Keratinocyte (primary cell): ENCODE measurements around the gene ADGRF3. TPM values are rescaled to one million over a fixed set of nuclear protein-coding genes. Genes with fewer than 3 reads are reported as not detected.
"Not testable (repeated sequence)": the region's sequence is repeated elsewhere in the genome, so short reads cannot be mapped to it uniquely, and the experiment has no call there.

Experiments used
- DNase-seq: peaks from one replicate; pipeline ENCODE4 v3.0.0-alpha.2; 2011; ENCODE audit warnings: low read depth, missing footprints, low spot score
- FAIRE-seq: peaks from 2 replicates; lab custom pipeline; 2011; peaks lifted over from hg19 to GRCh38; lab: Jason Lieb, UNC
- H2AFZ ChIP-seq: 2 replicates; pipeline ENCODE4 v1.6.0; 2012; ENCODE audit warnings: low read length, control low read depth, inconsistent platforms; ENCODE audit not compliant: control insufficient read depth
- H3K27ac ChIP-seq: 2 replicates; pipeline ENCODE4 v1.5.1; 2011; ENCODE audit warnings: low read length; ENCODE audit not compliant: control insufficient read depth, insufficient read depth
- H3K27me3 ChIP-seq: 3 replicates; pipeline ENCODE4 v1.6.0; 2011; ENCODE audit warnings: low read length; ENCODE audit not compliant: control insufficient read depth, insufficient read depth; ENCODE audit errors: extremely low read depth
- H3K36me3 ChIP-seq, 2 experiments: 2 replicates in 1 of 2; 3 replicates in 1 of 2; pipeline ENCODE4 v1.5.1; 2011; ENCODE audit warnings: low read length in 2 of 2, mild to moderate bottlenecking in 1 of 2; ENCODE audit not compliant: control insufficient read depth in 2 of 2, insufficient read depth in 2 of 2; ENCODE audit errors: extremely low read depth in 1 of 2
- H3K4me1 ChIP-seq: 3 replicates; pipeline ENCODE4 v1.5.1; 2011; ENCODE audit warnings: low read length; ENCODE audit not compliant: control insufficient read depth, insufficient read depth; ENCODE audit errors: extremely low read depth
- H3K4me2 ChIP-seq: 3 replicates; pipeline ENCODE4 v1.6.0; 2011; ENCODE audit warnings: low read depth, low read length; ENCODE audit not compliant: control insufficient read depth, insufficient read depth; ENCODE audit errors: extremely low read depth
- H3K4me3 ChIP-seq, 3 experiments: fragments of 200-600 bp in 1 of 3; sonication (generic) in 1 of 3; 2 replicates in 2 of 3; 3 replicates in 1 of 3; pipeline ENCODE4 v1.5.1; 2011 to 2016; ENCODE audit warnings: low read length in 3 of 3, mild to moderate bottlenecking in 3 of 3, control low read depth in 2 of 3, inconsistent platforms in 1 of 3, low read depth in 1 of 3, mixed read lengths in 1 of 3, mixed run types in 1 of 3, moderate library complexity in 1 of 3; ENCODE audit not compliant: control insufficient read depth in 2 of 3, insufficient read depth in 2 of 3; ENCODE audit errors: extremely low read depth in 1 of 3
- H3K79me2 ChIP-seq: 2 replicates; pipeline ENCODE4 v1.6.0; 2012; ENCODE audit warnings: low read length; ENCODE audit not compliant: control insufficient read depth, insufficient read depth
- H3K9ac ChIP-seq: 3 replicates; pipeline ENCODE4 v1.6.0; 2011; ENCODE audit warnings: low read length; ENCODE audit not compliant: control insufficient read depth, insufficient read depth; ENCODE audit errors: extremely low read depth
- H3K9me1 ChIP-seq: 3 replicates; pipeline ENCODE4 v1.6.0; 2011; ENCODE audit warnings: low read length; ENCODE audit not compliant: control insufficient read depth, insufficient read depth; ENCODE audit errors: extremely low read depth
- H3K9me3 ChIP-seq: 2 replicates; pipeline ENCODE4 v1.5.1; 2012; ENCODE audit warnings: low read depth, low read length; ENCODE audit not compliant: control insufficient read depth
- H4K20me1 ChIP-seq: 3 replicates; pipeline ENCODE4 v1.6.0; 2011; ENCODE audit warnings: low read length; ENCODE audit not compliant: control insufficient read depth, insufficient read depth; ENCODE audit errors: extremely low read depth
- CTCF ChIP-seq, 3 experiments: IDR thresholded peaks in 1 of 3; conservative IDR thresholded peaks in 1 of 3; optimal IDR thresholded peaks in 1 of 3; 2 replicates in 2 of 3; 3 replicates in 1 of 3; pipeline versions ENCODE3 to v1.5.1; 2011; ENCODE audit warnings: low read length in 3 of 3, mild to moderate bottlenecking in 3 of 3, moderate library complexity in 2 of 3, control low read depth in 1 of 3, inconsistent platforms in 1 of 3; ENCODE audit not compliant: insufficient read depth in 2 of 3; ENCODE audit errors: extremely low read depth in 1 of 3
- EZH2 ChIP-seq: IDR thresholded peaks from one replicate; pipeline ENCODE4 v1.6.1; 2012; ENCODE audit warnings: inconsistent platforms, mild to moderate bottlenecking, low read length, moderate library complexity
- dilution Hi-C: fragments of 300-500 bp; cut with MboI; formaldehyde crosslinking; loops from one replicate; pipeline ENCODE4 v1.7.0; 2020; ENCODE audit warnings: low sequenced_read_pairs; ENCODE audit not compliant: extremely low pct_ligation_motif_present
- polyA plus RNA-seq, 5 experiments: library from polyadenylated mRNA; depleted of rRNA in 3 of 5; stranded (reverse) in 3 of 5; stranded (forward) in 1 of 5; unstranded in 1 of 5; fragments of >200 nt; gene quantifications; 1 replicate in 1 of 5; 2 replicates in 3 of 5; 3 replicates in 1 of 5; pipeline versions ENCODE4 v1.2.1 to v1.2.3, GENCODE V29; 2011 to 2012; ENCODE audit warnings: missing spikeins in 2 of 5, low read depth in 1 of 5, low replicate concordance in 1 of 5

The ADGRF3 gene
- polyA plus RNA-seq, 1 donor (not counting 4 experiments of a cell fraction or from before 2014, with no cell fraction given) = 0.17 TPM

- H3K79me2 ChIP-seq = no peaks in the 10 kb centered on the region
- H3K27ac ChIP-seq = no peak overlapping the region
- no peaks in the 10 kb centered on the region for H3K9me3 ChIP-seq
- no peaks in the 10 kb centered on the region for H3K27me3 ChIP-seq
- DNase-seq (no peak), FAIRE-seq (no peak)
- peaks cover 3% of the 10 kb centered on the region for H3K4me1 ChIP-seq
- no peak overlapping the region for H3K4me3 ChIP-seq
- dilution Hi-C loops = no loop called here
- H3K36me3 ChIP-seq = no peaks in the 10 kb centered on the region
- H3K4me2 ChIP-seq = no peak overlapping the region
- H4K20me1 ChIP-seq = no peaks in the 10 kb centered on the region
- TF ChIP-seq CTCF (optimal IDR thresholded peaks at IDR 0.05 in 1 of 3, IDR thresholded peaks at IDR 0.05 in 1 of 3, conservative IDR thresholded peaks at IDR 0.05 in 1 of 3; ENCODE audit: extremely low read depth in 1 of 3, insufficient read depth in 2 of 3, low read length in 3 of 3) = no peak
- TF ChIP-seq EZH2 = no peak
- H3K9me1 ChIP-seq = no peaks in the 10 kb centered on the region
- no peak overlapping the region for H2AFZ ChIP-seq
- H3K9ac ChIP-seq = no peak overlapping the region
These were observed 16.0 kb downstream of the ADGRF3 start for GRCh38 chr2:26330604-26331003.

- H3K9me3 ChIP-seq = no peaks in the 10 kb centered on the region
- peak overlapping the region; percentile 41 for H3K4me2 ChIP-seq
- no peaks in the 10 kb centered on the region for H3K27me3 ChIP-seq
- no peak overlapping the region for H2AFZ ChIP-seq
- DNase-seq (no peak), FAIRE-seq (peak; percentile 92)
- no peaks in the 10 kb centered on the region for H3K9me1 ChIP-seq
- dilution Hi-C loops = no loop called here
- H3K27ac ChIP-seq = no peak overlapping the region
- H3K9ac ChIP-seq = no peak overlapping the region
- TF ChIP-seq CTCF (optimal IDR thresholded peaks at IDR 0.05 in 1 of 3, IDR thresholded peaks at IDR 0.05 in 1 of 3, conservative IDR thresholded peaks at IDR 0.05 in 1 of 3; ENCODE audit: extremely low read depth in 1 of 3, insufficient read depth in 2 of 3, low read length in 3 of 3) (peak; percentile 86 to 96 (median 94)), EZH2 (no peak)
- no peaks in the 10 kb centered on the region for H4K20me1 ChIP-seq
- H3K36me3 ChIP-seq = no peaks in the 10 kb centered on the region
- H3K4me1 ChIP-seq = peaks cover 3% of the 10 kb centered on the region
- H3K79me2 ChIP-seq = no peaks in the 10 kb centered on the region
- H3K4me3 ChIP-seq = no peak overlapping the region
These were observed 16.5 kb downstream of the ADGRF3 start for GRCh38 chr2:26330114-26330549.

GRCh38 chr2:26329083-26329482 is 17.5 kb downstream of the ADGRF3 start:
- H3K4me2 ChIP-seq, H4K20me1 ChIP-seq, H3K79me2 ChIP-seq, DNase-seq, H3K9me3 ChIP-seq, FAIRE-seq, H3K36me3 ChIP-seq, H2AFZ ChIP-seq, dilution Hi-C loops, H3K27me3 ChIP-seq, H3K9ac ChIP-seq, H3K4me1 ChIP-seq, H3K4me3 ChIP-seq, H3K9me1 ChIP-seq, H3K27ac ChIP-seq: not testable (repeated sequence)
